Measurements from ENCODE around the gene GDI2. TPM values are rescaled to one million over a fixed set of nuclear protein-coding genes. Genes with fewer than 3 reads are reported as not detected.
"Not testable (repeated sequence)": the region's sequence is repeated elsewhere in the genome, so short reads cannot be mapped to it uniquely, and the experiment has no call there.

Gene GDI2
- total RNA-seq, 1 donor from 2014 or later = 174 TPM

- ATAC-seq (peak; percentile 65), DNase-seq (peak; percentile 83)
- no peaks in the 10 kb centered on the region for H3K36me3 ChIP-seq
- intact Hi-C loops (cut with DNase I) = no loop called here
- H3K9me3 ChIP-seq = no peaks in the 10 kb centered on the region
- peak overlapping the region; percentile 94 for H3K27ac ChIP-seq
- peaks cover 50% of the 10 kb centered on the region for H3K4me1 ChIP-seq
- no peak for TF ChIP-seq CTCF (IDR thresholded peaks at IDR 0.05)
- no peaks in the 10 kb centered on the region for H3K27me3 ChIP-seq
- H3K4me3 ChIP-seq = peak overlapping the region; percentile 97
Measured at GRCh38 chr10:5812283-5813090, 747 bp downstream of the GDI2 start.

GRCh38 chr10:5811387-5811821, 1.8 kb downstream of the GDI2 start:
- Histone ChIP-seq H3K36me3 (no peaks in the 10 kb centered on the region), H3K9me3 (no peaks in the 10 kb centered on the region), H3K4me3 (peak overlapping the region; percentile 97), H3K27ac (no peak overlapping the region), H3K27me3 (no peaks in the 10 kb centered on the region), H3K4me1 (peaks cover 58% of the 10 kb centered on the region)
- no peak for TF ChIP-seq CTCF (IDR thresholded peaks at IDR 0.05)
- ATAC-seq (no peak), DNase-seq (no peak)
- intact Hi-C loops (cut with DNase I) = no loop called here

GRCh38 chr10:5810225-5810624, 3.0 kb downstream of the GDI2 start:
- intact Hi-C loops (cut with DNase I) = no loop called here
- no peak for TF ChIP-seq CTCF (IDR thresholded peaks at IDR 0.05)
- H3K27ac ChIP-seq = no peak overlapping the region
- DNase-seq (no peak), ATAC-seq (no peak)
- peak overlapping the region; percentile 25 for H3K4me3 ChIP-seq
- H3K9me3 ChIP-seq = no peaks in the 10 kb centered on the region
- peaks cover 58% of the 10 kb centered on the region for H3K4me1 ChIP-seq
- peaks cover 5% of the 10 kb centered on the region for H3K36me3 ChIP-seq
- H3K27me3 ChIP-seq = no peaks in the 10 kb centered on the region

- Histone ChIP-seq H3K4me3 (peak overlapping the region; percentile 25), H3K27me3 (no peaks in the 10 kb centered on the region), H3K27ac (no peak overlapping the region), H3K36me3 (peaks cover 9% of the 10 kb centered on the region), H3K4me1 (peaks cover 55% of the 10 kb centered on the region), H3K9me3 (no peaks in the 10 kb centered on the region)
- DNase-seq (no peak), ATAC-seq (no peak)
- intact Hi-C loops (cut with DNase I) = no loop called here
- no peak for TF ChIP-seq CTCF (IDR thresholded peaks at IDR 0.05)
Measured at GRCh38 chr10:5809527-5810154, 3.6 kb downstream of the GDI2 start.

GRCh38 chr10:5808783-5809392, 4.3 kb downstream of the GDI2 start:
- peaks cover 51% of the 10 kb centered on the region for H3K4me1 ChIP-seq
- H3K27ac ChIP-seq; H3K4me3 ChIP-seq; ATAC-seq; H3K36me3 ChIP-seq; H3K27me3 ChIP-seq; DNase-seq; intact Hi-C loops (cut with DNase I); H3K9me3 ChIP-seq: not testable (repeated sequence)

GRCh38 chr10:5806745-5807144, 6.5 kb downstream of the GDI2 start:
- no peaks in the 10 kb centered on the region for H3K9me3 ChIP-seq
- peaks cover 48% of the 10 kb centered on the region for H3K4me1 ChIP-seq
- no peak overlapping the region for H3K27ac ChIP-seq
- H3K36me3 ChIP-seq = peaks cover 9% of the 10 kb centered on the region
- no peak overlapping the region for H3K4me3 ChIP-seq
- no peak for ATAC-seq
- no peak for TF ChIP-seq CTCF (IDR thresholded peaks at IDR 0.05)
- DNase-seq = no peak
- H3K27me3 ChIP-seq = no peaks in the 10 kb centered on the region
- intact Hi-C loops (cut with DNase I) = no loop called here

Measured in upper lobe of right lung (tissue), 1 donor.